Measurements from ENCODE around the gene ARHGAP35.

DNA sequence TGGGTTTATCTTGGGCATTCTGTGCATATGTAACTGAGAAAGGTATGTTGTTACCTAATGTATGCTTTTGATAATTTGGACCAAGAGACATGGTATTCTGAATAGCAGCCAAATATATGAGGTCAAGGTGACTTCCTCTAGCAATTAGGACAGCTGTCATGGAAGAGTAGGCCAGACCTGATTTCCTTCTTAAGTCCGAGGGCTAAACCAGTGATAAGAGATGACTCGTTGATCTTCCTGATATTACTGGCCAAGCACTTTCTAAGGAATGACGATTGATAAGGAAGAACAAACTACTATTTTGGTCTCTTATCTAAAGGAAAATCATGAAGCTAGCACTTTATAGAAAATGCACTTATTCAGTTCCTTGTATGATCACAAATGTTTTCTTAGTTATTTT, 42.7 kb downstream of the ARHGAP35 start:
- TF ChIP-seq, protein P1, sequence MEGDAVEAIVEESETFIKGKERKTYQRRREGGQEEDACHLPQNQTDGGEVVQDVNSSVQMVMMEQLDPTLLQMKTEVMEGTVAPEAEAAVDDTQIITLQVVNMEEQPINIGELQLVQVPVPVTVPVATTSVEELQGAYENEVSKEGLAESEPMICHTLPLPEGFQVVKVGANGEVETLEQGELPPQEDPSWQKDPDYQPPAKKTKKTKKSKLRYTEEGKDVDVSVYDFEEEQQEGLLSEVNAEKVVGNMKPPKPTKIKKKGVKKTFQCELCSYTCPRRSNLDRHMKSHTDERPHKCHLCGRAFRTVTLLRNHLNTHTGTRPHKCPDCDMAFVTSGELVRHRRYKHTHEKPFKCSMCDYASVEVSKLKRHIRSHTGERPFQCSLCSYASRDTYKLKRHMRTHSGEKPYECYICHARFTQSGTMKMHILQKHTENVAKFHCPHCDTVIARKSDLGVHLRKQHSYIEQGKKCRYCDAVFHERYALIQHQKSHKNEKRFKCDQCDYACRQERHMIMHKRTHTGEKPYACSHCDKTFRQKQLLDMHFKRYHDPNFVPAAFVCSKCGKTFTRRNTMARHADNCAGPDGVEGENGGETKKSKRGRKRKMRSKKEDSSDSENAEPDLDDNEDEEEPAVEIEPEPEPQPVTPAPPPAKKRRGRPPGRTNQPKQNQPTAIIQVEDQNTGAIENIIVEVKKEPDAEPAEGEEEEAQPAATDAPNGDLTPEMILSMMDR (IDR thresholded peaks at IDR 0.05), result no peak
- TF ChIP-seq POLR2A (IDR thresholded peaks at IDR 0.05), result no peak

Data from body of pancreas (tissue), 4 donors.